WERI-Rb-1 (cell line): ENCODE results near the gene TMEM151A.

Experiments
- DNase-seq: peaks from one replicate; pipeline ENCODE4 v3.0.0-alpha.2; 2020
- H3K27ac ChIP-seq: fragments of 250-450 bp; sonication (Bioruptor Pico); 2 replicates; pipeline ENCODE4 v1.5.1; 2020; ENCODE audit warnings: mild to moderate bottlenecking, moderate library complexity
- H3K27me3 ChIP-seq: fragments of 250-450 bp; sonication (Bioruptor Pico); 2 replicates; pipeline ENCODE4 v1.5.1; 2021; ENCODE audit warnings: mild to moderate bottlenecking, low read depth, moderate library complexity; ENCODE audit not compliant: insufficient read depth, severe bottlenecking
- H3K36me3 ChIP-seq: fragments of 250-450 bp; sonication (Bioruptor Pico); 2 replicates; pipeline ENCODE4 v1.5.1; 2020; ENCODE audit warnings: mild to moderate bottlenecking, moderate library complexity
- H3K4me3 ChIP-seq: 2 replicates; pipeline ENCODE4 v1.5.1; 2011; ENCODE audit warnings: low read depth, mild to moderate bottlenecking, control low read depth, low read length
- H3K9me3 ChIP-seq: fragments of 250-450 bp; sonication (Bioruptor Pico); 2 replicates; pipeline ENCODE4 v1.5.1; 2021; ENCODE audit warnings: mild to moderate bottlenecking, moderate library complexity; ENCODE audit not compliant: severe bottlenecking
- TF ChIP-seq, protein P1 (sequence below): IDR thresholded peaks from 2 replicates; pipeline ENCODE4 v1.5.1; 2011; ENCODE audit warnings: low read depth, mild to moderate bottlenecking, control low read depth, inconsistent platforms, low read length

The TMEM151A gene

DNA sequence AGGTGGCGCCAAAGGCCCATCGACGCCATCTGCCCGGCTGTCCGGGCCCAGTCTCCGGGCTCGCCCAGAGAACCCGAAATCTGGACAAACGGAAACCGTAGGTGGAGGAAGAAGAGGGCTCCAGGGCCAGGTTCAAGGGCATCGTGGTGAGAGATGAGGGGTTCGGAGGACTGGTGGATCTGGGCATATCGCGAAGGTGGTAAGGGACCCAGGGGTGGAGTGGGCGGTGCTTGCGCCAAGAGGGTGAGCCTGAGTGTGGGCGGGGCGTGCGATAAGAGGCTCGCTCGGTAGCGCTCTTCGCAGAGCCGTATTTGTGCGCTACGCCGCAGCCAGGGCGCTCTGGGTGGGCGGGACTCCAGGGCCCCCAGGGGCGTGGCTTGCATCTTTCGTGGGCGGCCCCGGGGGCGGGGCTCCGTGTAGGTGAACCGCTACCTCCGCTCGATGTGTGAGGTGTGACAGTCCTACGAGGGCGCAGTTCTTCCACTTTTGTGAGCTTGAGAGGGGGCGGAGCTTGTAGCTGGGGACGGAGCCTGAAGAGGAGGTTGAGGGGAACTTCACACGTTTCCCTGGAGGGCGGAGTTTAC is 20.4 kb downstream of the TMEM151A start:
- peak; percentile 94 for DNase-seq
- peak overlapping the region; percentile 81 for H3K27ac ChIP-seq
- TF ChIP-seq, protein P1, sequence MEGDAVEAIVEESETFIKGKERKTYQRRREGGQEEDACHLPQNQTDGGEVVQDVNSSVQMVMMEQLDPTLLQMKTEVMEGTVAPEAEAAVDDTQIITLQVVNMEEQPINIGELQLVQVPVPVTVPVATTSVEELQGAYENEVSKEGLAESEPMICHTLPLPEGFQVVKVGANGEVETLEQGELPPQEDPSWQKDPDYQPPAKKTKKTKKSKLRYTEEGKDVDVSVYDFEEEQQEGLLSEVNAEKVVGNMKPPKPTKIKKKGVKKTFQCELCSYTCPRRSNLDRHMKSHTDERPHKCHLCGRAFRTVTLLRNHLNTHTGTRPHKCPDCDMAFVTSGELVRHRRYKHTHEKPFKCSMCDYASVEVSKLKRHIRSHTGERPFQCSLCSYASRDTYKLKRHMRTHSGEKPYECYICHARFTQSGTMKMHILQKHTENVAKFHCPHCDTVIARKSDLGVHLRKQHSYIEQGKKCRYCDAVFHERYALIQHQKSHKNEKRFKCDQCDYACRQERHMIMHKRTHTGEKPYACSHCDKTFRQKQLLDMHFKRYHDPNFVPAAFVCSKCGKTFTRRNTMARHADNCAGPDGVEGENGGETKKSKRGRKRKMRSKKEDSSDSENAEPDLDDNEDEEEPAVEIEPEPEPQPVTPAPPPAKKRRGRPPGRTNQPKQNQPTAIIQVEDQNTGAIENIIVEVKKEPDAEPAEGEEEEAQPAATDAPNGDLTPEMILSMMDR = no peak; the same call in 1 of the 2 replicates

DNA sequence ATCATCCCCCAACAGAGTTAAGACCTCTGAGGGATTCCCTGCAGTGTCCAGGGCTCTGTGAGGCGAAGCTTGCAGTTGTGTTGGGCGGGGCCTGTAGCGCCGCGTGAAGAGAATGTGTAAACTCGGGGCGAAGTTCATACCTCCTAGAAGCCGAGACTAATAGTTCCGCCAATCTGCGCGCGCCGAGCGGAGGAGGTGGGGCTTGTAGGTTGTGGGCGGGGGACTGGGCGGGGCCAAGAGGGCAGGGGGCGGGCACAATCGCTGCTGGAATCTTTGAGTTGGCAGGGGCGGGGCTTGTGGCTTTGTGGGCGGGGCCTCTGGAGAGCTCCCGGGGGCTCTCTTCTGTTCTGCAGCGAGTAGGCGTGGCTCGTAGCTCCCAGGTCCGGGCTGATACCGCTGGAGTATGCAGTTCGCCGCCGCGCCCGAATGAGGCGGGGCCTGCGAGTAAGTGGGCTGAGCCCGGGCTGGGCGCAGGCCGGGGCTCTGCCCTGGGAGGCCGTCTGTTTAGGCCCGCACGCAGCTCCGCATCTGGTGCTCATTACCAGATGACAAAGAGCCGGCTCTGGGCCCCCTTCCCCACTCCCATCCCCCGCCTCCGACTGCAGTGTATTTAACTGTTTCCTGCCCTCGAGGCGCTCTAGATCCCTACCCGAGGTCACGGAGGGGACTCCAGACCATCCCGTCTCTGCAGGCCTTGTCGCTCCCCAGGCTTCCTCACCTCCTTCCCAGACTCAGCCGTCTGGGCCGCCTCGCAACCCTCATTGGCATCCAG is 21.0 kb downstream of the TMEM151A start:
- no peaks in the 10 kb centered on the region for H3K27me3 ChIP-seq
- peak overlapping the region; percentile 85 for H3K27ac ChIP-seq
- H3K36me3 ChIP-seq = no peaks in the 10 kb centered on the region
- peak overlapping the region; percentile 69 for H3K4me3 ChIP-seq
- H3K9me3 ChIP-seq = no peaks in the 10 kb centered on the region
- DNase-seq = peak; percentile 99
- TF ChIP-seq, protein P1 = no peak

More for the DNA sequence above, 20.4 kb downstream of the TMEM151A start:
- Histone ChIP-seq H3K4me3 (peak overlapping the region; percentile 69), H3K36me3 (no peaks in the 10 kb centered on the region), H3K9me3 (no peaks in the 10 kb centered on the region), H3K27me3 (no peaks in the 10 kb centered on the region)

DNA sequence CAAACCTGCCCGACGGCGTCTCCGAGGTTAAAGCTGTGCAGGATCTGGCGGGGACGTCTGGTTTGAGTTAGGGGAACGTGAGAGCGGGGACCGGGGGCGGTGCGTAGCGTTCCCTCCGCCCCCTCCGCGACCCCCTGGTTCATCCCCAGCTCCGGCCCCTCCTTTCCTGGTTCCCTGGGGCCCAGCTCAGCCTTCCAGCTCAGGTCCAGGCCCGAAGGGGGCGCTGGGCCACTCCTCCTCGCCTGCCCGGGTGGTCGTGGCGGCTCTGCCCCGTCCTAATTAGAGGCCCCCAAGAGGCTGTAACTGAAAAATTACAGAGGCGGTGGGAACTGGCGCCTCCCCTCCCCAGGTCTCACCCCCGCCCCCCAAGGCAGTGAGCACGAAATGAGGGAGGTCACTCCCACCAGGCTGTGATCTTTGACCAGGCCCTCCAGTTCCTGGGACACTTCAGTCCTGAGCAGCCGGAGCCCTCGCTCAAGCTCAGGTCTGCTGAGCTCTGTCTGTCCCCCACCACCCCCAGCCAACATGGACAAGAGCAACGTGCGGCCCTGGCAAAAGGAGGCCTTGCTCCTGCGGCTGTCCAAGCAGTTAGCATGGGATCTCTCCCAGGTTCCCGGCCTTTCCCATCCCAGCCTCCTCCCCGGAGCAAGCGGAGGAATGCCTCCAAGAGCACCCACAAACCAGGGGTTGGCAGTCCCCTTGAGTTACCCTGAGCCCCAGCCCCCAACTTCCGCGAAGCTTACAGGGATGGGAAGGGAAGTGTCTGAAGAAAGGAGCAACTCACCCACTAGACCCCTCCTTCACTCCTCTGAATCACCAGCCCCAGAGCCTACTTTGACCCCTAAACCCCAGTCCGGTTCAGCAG is 21.9 kb downstream of the TMEM151A start:
- Histone ChIP-seq H3K27me3 (no peaks in the 10 kb centered on the region), H3K27ac (peak overlapping the region; percentile 85), H3K4me3 (peak overlapping the region; percentile 49), H3K9me3 (no peaks in the 10 kb centered on the region), H3K36me3 (no peaks in the 10 kb centered on the region)
- TF ChIP-seq, protein P1 = peak; percentile 38
- peak; percentile 53 for DNase-seq

DNA sequence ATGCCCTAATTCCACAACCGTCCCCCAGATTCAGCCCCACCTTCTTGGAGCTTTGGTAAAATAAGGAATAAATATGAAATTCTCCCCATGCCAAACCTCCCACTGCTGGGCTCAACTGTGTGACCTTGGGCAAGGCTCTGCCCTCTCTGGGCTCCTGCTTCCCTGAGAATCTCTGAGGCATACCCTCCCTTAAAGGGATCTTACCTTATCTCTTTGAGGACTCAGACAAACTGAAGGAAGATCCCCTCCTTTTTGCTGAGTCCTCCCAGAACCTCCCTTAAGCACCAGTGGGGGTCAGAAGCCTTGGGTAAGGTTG is 22.4 kb downstream of the TMEM151A start:
- Histone ChIP-seq H3K9me3 (no peaks in the 10 kb centered on the region), H3K27ac (peak overlapping the region; percentile 85), H3K27me3 (no peaks in the 10 kb centered on the region), H3K4me3 (no peak overlapping the region), H3K36me3 (no peaks in the 10 kb centered on the region)
- TF ChIP-seq, protein P1 = no peak
- no peak for DNase-seq

DNA sequence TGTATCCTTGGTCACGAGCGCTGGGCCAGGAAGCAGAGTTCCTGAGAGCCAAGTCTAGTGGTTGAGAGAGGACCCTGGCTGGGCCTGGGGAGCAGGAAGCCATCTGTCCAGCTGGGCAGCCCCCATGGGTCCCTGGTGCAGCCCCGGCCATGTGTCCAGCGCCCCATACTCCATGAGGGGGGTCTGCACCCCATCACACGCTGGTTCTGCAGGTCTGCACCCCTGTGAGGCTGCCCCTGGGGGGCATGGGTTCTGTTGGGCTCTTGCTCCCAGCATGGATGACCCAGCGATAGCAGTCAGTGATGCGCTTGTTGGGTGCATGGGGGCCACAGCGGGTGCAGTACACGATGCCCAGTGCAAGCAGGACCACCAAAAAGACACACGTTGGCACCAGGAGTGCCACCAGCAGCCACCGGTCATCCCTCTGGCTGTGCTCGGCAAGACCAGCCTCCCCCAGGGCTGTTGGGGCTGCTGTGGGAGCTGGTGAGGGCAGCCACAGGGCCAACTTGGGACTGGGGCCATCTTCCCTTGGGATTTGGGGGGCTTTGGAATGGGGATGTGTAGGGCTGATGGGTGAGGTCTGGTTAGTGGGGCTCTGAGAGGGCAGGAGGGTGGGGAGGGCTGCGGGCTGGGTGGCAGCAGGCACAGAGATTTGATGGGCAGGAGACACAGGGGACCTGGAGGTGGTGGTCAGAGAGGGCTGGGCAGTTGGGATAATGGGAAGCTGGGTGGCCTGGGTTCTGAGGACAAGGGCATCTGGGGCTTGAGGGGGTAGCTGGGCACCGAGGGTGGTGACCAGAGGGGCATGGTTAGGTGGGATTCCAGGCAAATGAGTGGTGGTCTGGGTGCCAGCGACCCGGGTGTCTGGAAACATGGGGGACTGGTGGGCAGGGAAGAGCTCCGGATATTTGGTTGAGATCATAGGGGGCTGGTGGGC is 23.1 kb downstream of the TMEM151A start:
- TF ChIP-seq, protein P1 = no peak
- Histone ChIP-seq H3K9me3 (no peaks in the 10 kb centered on the region), H3K36me3 (no peaks in the 10 kb centered on the region), H3K27me3 (no peaks in the 10 kb centered on the region), H3K4me3 (no peak overlapping the region), H3K27ac (no peak overlapping the region; the same call in 1 of the 2 replicates)
- DNase-seq = no peak
